Thymus (tissue), 11 donors: Measurements from ENCODE around the gene NAT9. TPM values are rescaled to one million over a fixed set of nuclear protein-coding genes. Genes with fewer than 3 reads are reported as not detected.

Source experiments
- DNase-seq, 9 donors: peaks; one replicate each; pipeline ENCODE4 v3.0.0-alpha.2; 2013; ENCODE audit warnings: low spot score in 9 of 9, low read depth in 6 of 9, missing footprints in 1 of 9
- H3K27ac ChIP-seq, 2 donors: one replicate each; pipeline ENCODE4 v1.5.1; 2013; ENCODE audit warnings: control low read depth in 1 of 2, low read depth in 1 of 2, low read length in 1 of 2, mild to moderate bottlenecking in 1 of 2, moderate library complexity in 1 of 2
- H3K27me3 ChIP-seq, 2 donors: one replicate each; pipeline ENCODE4 v1.5.1; 2013; ENCODE audit warnings: low read length in 1 of 2; ENCODE audit not compliant: control insufficient read depth in 2 of 2, insufficient read depth in 1 of 2
- H3K36me3 ChIP-seq, 2 donors: one replicate each; pipeline ENCODE4 v1.5.1; 2013; ENCODE audit warnings: low read length in 1 of 2, mild to moderate bottlenecking in 1 of 2, moderate library complexity in 1 of 2; ENCODE audit not compliant: control insufficient read depth in 2 of 2, insufficient read depth in 2 of 2
- H3K4me1 ChIP-seq, 2 donors: one replicate each; pipeline ENCODE4 v1.5.1; 2013; ENCODE audit warnings: low read length in 2 of 2; ENCODE audit not compliant: control insufficient read depth in 2 of 2, insufficient read depth in 2 of 2
- H3K4me3 ChIP-seq, 2 donors: one replicate each; pipeline ENCODE4 v1.5.1; 2013; ENCODE audit warnings: low read length in 2 of 2, control low read depth in 1 of 2, mild to moderate bottlenecking in 1 of 2
- H3K9me3 ChIP-seq, 2 donors: one replicate each; pipeline ENCODE4 v1.5.1; 2013; ENCODE audit warnings: low read length in 1 of 2, mild to moderate bottlenecking in 1 of 2; ENCODE audit not compliant: control insufficient read depth in 2 of 2, insufficient read depth in 1 of 2
- WGBS: extraction: QIAGEN DNeasy Blood & Tissue Kit; methylation state at CpG from one replicate; pipeline ENCODE4 v1.1.7; 2013; 5-methylcytosine and 5-hydroxymethylcytosine counted together
- polyA plus RNA-seq: library from polyadenylated mRNA; stranded (reverse); fragments of 200-250 nt; gene quantifications from one replicate; pipeline ENCODE4 v1.2.3, GENCODE V29; 2013
- total RNA-seq: library from RNA; stranded (reverse); fragments of 120-200 nt; gene quantifications from one replicate; pipeline ENCODE4 v1.2.4, GENCODE V29; 2013
- donor health status: healthy.

NAT9 gene
- total and polyA plus RNA-seq, 2 donors = 17.8 to 31.1 TPM

DNA sequence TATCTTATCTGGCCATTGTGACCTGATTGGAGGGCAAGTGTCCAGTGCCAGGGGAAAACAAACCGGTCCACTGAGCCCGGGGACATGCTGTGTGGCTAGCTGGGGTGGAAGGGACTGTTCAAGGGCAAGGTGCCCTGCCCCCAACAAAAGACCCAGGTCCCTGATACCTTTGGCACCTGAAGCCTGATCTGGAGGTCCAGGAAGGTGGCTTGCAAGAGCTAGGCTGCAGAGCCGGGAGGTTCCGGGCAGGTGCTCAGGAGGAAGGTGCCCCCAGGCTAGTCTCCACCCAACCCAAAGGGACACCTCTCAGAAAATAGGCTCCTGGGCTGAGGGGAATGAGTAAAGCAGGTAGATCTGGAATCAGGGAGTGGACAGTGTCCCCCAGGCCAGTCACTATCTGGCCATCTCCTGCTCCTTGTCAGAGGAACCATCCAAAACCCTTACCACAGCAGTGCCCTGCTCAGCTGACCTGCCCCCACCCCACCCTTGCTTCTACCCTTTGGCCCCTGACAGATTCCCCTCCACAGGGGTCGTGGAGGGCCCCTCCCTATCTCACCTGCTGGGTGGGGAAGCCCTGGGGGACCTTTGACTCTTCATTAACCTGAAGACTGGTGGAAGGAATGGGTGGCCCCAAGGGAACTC, 6.2 kb downstream of the NAT9 start:
- WGBS = 92% methylated on average over 5 of the region's 5 CpGs
- Histone ChIP-seq H3K4me1 (peaks cover 0 to 8% of the 10 kb centered on the region in 2 donors), H3K4me3 (no peak overlapping the region), H3K27me3 (no peaks in the 10 kb centered on the region), H3K9me3 (no peaks in the 10 kb centered on the region), H3K27ac (peak overlapping the region in 1 of 2 donors; percentile 32), H3K36me3 (peaks cover 63 to 76% of the 10 kb centered on the region in 2 donors)
- DNase-seq = no peak

DNA sequence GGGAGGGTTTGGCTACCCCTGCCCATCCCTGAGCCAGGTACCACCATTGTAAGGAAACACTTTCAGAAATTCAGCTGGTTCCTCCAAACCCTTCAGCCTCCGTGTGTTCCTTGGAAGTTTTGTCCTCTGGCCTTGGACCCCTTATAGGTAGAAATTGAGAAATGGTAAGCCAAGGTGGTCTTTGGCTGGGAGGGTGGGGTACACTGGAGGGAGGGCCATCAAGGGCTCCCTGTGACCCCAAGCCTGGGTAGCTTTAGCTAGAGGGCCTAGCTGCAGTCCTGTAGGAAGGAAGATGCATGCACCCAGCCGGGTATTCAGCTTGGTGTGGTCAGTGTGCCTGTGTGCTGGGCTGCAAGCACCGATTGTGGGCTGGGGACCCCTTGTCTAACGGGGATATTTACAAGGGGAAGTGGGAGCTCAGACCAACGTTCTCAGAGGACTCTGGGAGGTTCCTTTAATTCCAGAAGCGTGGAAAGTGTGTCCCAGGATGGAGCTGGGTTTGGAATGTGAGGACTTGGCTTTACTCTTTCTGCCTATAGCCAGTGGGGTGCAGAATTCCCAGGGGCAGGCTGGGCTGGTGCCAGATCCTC, 6.8 kb downstream of the NAT9 start:
- DNase-seq = no peak
- Histone ChIP-seq H3K27me3 (no peaks in the 10 kb centered on the region), H3K4me1 (peaks cover 0 to 8% of the 10 kb centered on the region in 2 donors), H3K36me3 (peaks cover 69 to 82% of the 10 kb centered on the region in 2 donors), H3K27ac (no peak overlapping the region), H3K4me3 (no peak overlapping the region), H3K9me3 (no peaks in the 10 kb centered on the region)
- 91% methylated on average over 6 of the region's 6 CpGs for WGBS

DNA sequence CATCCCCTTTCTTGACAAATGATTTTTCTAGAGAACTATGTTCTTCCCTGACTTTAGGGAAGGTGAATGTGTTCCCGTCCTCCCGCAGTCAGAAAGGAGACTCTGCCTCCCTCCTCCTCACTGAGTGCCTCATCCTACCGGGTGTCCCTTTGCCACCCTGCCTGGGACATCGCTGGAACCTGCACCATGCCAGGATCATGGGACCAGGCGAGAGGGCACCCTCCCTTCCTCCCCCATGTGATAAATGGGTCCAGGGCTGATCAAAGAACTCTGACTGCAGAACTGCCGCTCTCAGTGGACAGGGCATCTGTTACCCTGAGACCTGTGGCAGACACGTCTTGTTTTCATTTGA, 7.4 kb downstream of the NAT9 start:
- no peaks in the 10 kb centered on the region for H3K9me3 ChIP-seq
- no peak overlapping the region for H3K4me3 ChIP-seq
- peaks cover 76 to 88% of the 10 kb centered on the region in 2 donors for H3K36me3 ChIP-seq
- peaks cover 0 to 8% of the 10 kb centered on the region in 2 donors for H3K4me1 ChIP-seq
- WGBS = 98% methylated on average over 7 of the region's 7 CpGs
- DNase-seq = no peak
- H3K27me3 ChIP-seq = no peaks in the 10 kb centered on the region
- H3K27ac ChIP-seq = no peak overlapping the region

DNA sequence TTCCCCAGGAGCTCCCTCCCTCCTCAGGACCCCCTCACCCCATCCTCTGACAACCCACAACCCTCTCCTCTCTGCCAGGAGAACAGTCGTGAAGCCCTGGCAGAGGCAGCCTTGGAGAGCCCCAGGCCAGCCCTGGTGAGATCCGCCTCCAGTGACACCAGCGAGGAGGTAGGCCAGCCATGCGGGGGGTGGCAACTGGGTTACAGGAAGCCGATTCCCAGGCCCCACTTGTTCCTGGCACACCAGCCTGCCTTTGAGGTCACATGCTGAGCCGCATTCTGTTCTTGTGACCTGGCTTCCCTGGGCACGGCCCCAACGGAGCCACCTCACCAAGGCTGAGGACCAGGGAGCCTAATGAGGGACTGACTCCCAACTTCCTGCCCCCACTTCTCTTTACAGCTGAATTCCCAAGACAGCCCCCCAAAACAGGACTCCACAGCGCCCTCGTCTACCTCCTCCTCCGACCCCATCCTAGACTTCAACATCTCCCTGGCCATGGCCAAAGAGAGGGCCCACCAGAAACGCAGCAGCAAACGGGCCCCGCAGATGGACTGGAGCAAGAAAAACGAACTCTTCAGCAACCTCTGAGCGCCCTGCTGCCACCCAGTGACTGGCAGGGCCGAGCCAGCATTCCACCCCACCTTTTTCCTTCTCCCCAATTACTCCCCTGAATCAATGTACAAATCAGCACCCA, 7.9 kb downstream of the NAT9 start:
- no peak for DNase-seq
- no peak overlapping the region for H3K4me3 ChIP-seq
- H3K4me1 ChIP-seq = peaks cover 0 to 11% of the 10 kb centered on the region in 2 donors
- peaks cover 76 to 90% of the 10 kb centered on the region in 2 donors for H3K36me3 ChIP-seq
- no peaks in the 10 kb centered on the region for H3K27me3 ChIP-seq
- H3K27ac ChIP-seq = no peak overlapping the region
- H3K9me3 ChIP-seq = no peaks in the 10 kb centered on the region
- WGBS = 91% methylated on average over 17 of the region's 17 CpGs

DNA sequence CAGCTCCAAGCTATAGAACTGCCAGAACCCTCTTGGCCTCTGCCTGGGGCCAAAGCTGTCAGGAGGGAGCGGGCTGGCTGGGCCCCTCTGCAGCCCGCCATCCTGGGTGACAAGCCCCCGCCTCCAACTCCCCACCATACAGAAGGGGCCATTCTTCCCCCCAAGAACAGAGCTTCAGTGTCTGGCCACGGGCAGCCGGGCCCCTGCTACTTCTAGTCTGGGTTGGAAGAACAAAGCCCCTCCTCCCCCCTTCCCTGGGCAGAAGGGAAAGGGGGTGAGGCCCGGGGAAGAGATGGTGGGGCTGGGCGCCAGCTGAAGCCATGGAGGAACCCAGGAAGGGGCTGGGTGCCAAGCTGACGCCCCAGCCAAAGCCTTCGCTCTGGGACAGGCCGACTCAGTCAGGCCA, 9.0 kb downstream of the NAT9 start:
- DNase-seq = no peak
- H3K9me3 ChIP-seq = no peaks in the 10 kb centered on the region
- WGBS = 94% methylated on average over 10 of the region's 10 CpGs
- H3K36me3 ChIP-seq = peaks cover 69 to 87% of the 10 kb centered on the region in 2 donors
- no peak overlapping the region for H3K4me3 ChIP-seq
- H3K27me3 ChIP-seq = no peaks in the 10 kb centered on the region
- H3K27ac ChIP-seq = no peak overlapping the region
- peaks cover 0 to 14% of the 10 kb centered on the region in 2 donors for H3K4me1 ChIP-seq

DNA sequence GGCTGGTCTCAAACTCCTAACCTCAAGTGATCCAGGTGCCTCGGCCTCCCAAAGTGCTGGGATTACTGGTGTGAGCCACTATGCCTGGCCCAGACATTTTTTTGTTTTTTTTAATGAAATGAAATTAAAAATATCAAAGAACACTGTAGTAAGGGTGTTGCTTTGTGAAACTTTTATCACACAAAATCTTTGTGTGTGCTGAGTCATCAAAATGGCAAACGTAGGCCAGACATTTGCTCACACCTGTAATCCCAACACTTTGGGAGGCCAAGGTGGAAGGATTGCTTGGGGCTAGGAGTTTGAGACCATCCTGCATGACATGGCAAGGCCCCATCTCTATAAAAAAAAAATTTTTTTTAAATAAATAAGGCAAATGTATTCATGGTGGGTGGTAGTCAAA, 9.7 kb downstream of the NAT9 start:
- Histone ChIP-seq H3K36me3 (peaks cover 64 to 86% of the 10 kb centered on the region in 2 donors), H3K9me3 (no peaks in the 10 kb centered on the region), H3K27me3 (no peaks in the 10 kb centered on the region), H3K4me3 (no peak overlapping the region), H3K4me1 (peaks cover 0 to 14% of the 10 kb centered on the region in 2 donors), H3K27ac (no peak overlapping the region)
- 93% methylated on average over 2 of the region's 2 CpGs for whole genome bisulfite sequencing
- DNase-seq = no peak

DNA sequence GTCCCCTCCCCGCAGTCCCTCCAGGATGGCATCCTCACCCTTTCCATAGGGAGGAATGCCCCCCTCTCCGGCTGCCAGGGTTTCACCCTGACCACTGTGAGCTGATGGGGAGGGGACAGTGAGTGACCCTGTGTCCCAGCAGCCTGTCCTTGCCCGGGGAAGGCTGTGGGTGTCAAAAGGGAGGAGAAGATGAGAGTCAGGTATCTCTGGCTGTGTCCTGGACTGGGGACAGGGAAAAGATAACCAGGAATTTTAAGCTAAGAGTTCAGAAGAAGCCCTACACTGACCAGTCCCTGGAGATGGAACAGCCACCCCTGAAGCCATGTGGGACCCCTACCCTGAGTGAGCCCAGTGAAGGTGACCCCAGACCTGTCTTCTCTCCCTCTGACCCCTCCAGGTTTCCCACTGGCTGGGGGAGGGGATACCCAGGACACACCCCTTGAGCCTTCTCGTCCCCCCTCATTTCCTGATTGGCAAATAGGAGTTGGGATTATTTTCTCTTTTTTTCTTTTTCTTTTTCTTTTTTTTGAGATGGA, 11.3 kb downstream of the NAT9 start:
- H3K36me3 ChIP-seq = peaks cover 54 to 76% of the 10 kb centered on the region in 2 donors
- H3K9me3 ChIP-seq = no peaks in the 10 kb centered on the region
- no peak overlapping the region for H3K27ac ChIP-seq
- WGBS = 97% methylated on average over 4 of the region's 4 CpGs
- H3K4me3 ChIP-seq = no peak overlapping the region
- no peaks in the 10 kb centered on the region for H3K27me3 ChIP-seq
- H3K4me1 ChIP-seq = peaks cover 7 to 20% of the 10 kb centered on the region in 2 donors
- no peak for DNase-seq

DNA sequence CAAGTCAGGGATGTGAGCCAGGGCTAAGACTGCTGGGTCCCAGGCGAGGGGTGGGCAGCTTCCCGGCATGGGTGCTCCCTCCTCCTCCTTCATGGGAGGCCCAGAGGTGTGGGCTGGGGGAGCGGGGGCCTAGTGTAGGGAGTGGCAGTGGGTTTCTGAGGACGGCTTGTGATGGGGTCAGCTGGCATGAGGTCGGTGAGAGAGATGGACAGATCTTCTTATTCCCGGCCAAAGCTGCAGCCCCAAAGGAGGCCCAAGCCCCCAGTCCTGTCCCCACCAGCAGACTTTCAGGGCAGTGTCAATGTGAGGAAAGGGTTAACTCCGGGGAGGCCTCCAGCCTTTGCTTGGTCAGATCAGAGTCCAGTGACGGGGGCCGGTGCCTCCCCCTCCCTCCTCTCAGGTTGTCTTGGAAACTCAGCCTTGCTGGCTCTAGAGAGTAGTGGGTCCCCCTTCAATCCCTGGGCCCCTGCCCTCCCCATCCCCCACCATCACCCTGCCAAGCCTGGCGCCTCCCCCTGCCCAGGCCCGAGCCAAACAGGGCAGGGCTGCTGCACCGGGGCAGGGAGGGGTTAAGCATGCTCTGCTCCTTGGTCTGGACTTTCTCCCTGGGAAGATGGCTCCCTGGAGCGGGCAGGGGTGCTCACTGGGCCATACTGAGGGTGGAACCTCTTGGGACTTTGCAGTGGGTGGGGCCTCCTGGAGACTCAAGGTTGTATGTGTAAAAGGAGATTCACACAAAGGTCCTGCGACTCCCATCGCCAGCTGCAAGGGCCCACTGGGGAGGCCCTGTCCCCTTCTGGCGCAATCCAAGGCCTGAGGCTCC, 12.4 kb downstream of the NAT9 start:
- no peak overlapping the region for H3K4me3 ChIP-seq
- 93% methylated on average over 16 of the region's 16 CpGs for WGBS
- H3K4me1 ChIP-seq = peaks cover 17 to 30% of the 10 kb centered on the region in 2 donors
- DNase-seq = no peak
- no peaks in the 10 kb centered on the region for H3K27me3 ChIP-seq
- H3K27ac ChIP-seq = no peak overlapping the region
- H3K9me3 ChIP-seq = no peaks in the 10 kb centered on the region
- peaks cover 51 to 66% of the 10 kb centered on the region in 2 donors for H3K36me3 ChIP-seq
